Inflammatory macrophage (primary cell): ENCODE results near the gene LILRB3.
"Not testable (repeated sequence)": the region's sequence is repeated elsewhere in the genome, so short reads cannot be mapped to it uniquely, and the experiment has no call there.

ENCODE experiments used
- DNase-seq, 2 donors: peaks; one replicate each; pipeline ENCODE4 v3.0.0-alpha.2; 2020 to 2022

The LILRB3 gene

GRCh38 chr19:54242234-54242633 is 19.4 kb upstream of the LILRB3 start:
- DNase-seq = peak in 1 of 2 donors; percentile 30

DNA sequence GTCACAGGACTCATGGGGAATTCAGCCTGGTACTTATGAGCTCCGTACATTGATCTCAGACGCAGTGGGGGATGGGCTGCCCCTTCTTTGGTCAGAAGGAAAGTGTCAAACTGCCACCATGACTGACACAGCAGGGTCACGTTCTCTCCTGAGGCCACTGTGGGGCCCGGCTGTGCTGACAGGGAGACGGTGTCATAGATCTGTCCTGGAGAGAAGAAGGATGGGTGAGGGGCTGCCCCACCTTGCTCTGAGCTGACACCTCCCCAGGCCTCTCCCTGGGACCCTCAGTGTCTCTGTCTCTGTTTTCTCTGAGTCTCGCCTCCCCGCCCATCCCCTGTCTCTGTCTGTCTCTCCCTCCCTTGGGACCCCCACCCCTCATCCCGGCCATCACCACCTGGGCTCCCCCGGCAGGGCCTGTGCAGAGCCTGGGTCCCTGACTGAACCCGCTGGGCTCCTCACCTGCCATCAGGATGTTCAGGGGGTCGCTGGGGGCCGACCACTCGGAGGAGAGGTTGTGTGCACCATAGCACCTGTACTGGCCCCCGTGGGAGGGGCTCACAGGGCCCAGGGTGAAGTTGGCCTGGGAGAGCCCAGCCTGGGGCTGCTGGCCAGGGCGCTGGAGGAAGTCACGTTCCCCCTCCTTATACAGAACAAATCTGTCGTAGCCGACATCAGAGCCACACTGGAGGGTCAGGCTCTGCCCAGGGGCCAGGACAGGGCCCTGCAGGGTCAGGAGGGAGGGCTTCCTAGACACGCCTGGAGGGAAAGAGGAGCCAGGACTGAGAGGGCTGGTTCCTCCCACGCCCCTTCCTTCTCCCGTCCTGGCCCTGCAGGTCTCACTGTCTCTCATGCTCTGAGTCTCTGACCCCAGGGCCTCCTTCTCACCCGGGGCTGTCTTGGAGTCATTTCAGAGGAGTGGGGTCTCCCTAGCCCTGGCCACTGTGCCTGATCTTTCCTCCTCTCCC is 17.8 kb upstream of the LILRB3 start:
- not testable (repeated sequence) for DNase-seq

DNA sequence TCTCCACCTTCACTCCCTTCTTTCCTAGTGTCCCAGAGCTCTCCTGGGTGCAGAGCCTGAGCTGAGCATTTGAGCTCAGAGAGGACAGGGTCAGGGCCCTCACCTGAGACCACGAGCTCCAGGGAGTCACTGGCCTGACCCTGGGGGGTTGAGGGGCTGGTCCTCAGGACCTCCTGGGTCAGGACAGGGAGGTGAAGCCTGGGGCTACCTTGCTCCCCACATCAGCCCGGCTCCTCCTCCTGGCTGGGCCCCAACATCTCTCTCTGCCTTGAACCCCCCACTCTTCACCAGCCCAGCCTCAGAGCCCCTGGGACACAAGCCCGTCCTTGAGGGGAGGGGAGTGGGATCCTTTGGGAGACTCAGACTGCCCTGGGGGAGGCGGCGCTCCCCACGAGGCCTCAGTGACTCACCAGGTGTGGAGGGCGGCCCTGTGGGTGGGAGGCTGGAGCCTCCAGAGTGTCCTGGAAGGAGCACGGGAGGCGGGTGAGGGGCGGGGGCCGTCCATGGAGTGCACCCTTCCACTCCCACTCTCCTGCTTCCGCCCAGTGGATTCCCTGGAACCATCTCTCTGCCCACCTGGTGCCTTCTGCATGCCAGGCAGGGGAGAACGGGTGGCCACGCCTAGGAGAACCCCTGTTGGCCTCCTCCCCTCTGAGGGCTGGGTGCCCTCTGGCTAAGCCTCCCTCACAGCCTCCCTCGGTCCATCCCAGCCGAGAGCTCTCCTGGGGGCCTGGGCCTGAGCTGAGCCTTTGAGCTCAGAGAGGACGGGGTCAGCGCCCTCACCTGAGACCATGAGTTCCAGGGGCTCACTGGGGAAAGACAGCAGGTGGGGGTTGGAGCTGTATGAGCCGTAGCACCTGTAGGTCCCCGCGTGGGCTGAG is 16.9 kb upstream of the LILRB3 start:
- not testable (repeated sequence) for DNase-seq

DNA sequence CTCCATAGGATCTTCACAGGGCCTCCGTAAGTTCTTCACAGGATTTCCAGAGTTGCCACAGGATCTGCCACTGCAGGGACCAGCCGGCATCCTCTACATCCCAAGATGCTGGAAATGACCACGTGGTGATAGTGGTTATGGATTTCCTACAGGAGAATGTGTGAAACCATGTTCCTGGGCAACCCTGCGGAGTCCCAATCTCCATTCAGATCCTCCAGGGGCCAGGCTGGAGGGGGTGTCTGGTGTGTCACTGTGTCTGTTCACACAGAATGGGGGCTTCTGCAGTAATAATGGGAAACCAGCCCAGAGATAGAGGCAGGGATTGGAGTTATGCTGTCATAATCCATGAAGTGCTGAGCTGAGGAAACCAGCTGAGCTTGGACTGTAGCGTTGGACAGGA is 11.1 kb upstream of the LILRB3 start:
- no peak for DNase-seq

- DNase-seq = peak; percentile 69 to 88
Observed at GRCh38 chr19:54231077-54231931, 8.5 kb upstream of the LILRB3 start.

GRCh38 chr19:54230031-54230430 is 7.2 kb upstream of the LILRB3 start:
- no peak for DNase-seq

DNA sequence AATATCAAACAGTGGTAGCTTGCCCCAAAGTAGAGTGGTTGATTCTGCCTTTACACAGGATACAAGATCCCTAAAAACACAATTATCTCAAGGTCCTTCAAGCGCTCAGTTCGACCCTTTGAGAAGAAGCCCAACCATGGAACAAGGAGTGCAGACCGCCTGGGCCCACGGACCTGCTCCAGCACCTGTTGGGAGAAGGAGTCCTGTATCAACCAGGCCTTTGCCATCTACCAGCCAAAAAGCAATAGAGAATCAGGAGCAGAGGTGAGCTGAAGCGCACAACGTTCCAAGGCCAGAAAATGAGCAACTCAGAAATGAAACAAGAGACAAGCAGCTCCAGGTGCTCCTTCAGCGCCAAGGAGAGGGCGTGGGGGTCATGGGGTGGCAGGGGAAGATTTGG is 6.3 kb upstream of the LILRB3 start:
- DNase-seq = no peak

DNA sequence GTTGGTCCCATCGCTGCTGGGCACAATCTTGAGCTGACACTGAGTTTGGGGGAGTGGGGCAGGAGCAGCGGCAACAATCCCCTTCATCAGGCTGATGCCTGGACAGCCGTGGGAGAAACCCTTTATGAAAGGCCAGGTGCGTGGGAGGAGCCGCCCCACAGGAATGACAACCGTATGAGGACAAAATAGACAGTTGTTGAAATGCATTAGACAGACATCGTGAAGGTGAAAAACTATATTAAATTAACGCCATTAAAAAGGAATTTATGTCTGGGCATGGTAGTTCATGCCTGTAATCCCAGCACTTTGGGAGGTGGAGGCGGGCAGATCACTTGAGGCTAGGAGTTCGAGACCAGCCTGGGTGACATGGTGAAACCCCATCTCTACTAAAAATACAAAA is 1.8 kb upstream of the LILRB3 start:
- DNase-seq = not testable (repeated sequence)

DNA sequence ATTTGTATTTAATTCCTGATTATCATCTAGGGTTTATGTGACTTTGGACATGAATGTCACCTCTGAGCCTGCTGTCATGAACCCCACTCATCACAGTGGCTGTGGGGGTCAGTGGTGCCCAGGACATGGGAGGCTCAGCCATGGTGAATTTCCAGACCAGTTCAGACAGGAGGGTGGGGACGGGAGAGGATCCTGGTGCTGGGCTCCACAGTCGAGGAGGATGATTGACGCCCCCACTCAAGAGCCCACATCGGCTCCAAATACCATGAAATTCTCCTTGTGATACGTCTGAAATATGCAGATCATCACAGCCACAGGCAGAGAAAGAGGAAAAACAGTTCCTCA is 1.1 kb upstream of the LILRB3 start:
- peak in 1 of 2 donors; percentile 34 for DNase-seq

- DNase-seq = peak in 1 of 2 donors; percentile 15
Observed at GRCh38 chr19:54223277-54223936, 600 bp upstream of the LILRB3 start.

GRCh38 chr19:54221947-54222346 is 860 bp downstream of the LILRB3 start:
- not testable (repeated sequence) for DNase-seq

- DNase-seq = not testable (repeated sequence)
Observed at GRCh38 chr19:54219702-54220101, 3.1 kb downstream of the LILRB3 start.

GRCh38 chr19:54218960-54219661 is 3.7 kb downstream of the LILRB3 start:
- no peak for DNase-seq

- DNase-seq = no peak
Observed at GRCh38 chr19:54218259-54218658, 4.5 kb downstream of the LILRB3 start.

DNA sequence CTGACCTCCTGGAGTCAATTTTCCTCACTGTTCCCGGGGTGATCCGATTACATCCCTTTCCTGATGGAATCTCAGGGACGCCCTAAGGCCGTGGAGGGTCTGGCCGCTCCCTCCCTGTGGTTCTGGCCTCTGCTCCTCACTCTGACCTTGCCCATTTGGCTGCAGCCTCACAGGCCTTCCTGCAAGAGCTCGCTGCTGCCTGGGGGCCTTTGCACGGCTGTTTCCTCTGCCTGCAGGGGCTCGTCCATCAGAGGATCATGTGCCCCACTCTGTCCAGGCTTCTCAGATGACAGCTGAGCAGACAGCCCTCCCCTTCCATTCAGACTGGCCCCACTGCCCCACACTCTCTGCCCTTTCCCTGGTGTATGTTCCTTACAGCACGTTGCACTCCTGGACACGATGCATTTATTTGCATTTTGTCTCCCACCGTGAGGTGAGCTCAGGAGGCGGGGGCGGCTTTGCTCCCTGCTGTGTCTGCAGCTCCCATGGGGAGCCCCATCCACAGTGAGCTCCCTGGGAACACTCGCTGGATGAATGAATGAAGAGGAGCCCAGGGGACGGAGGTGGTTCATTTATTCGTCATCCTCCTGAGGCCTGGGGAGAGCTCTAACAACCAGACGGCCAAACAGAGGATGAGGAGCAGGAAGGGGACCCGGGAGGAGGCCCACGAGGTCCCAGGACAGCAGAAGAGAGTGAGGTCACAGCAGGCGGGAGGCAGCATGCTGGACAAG is 5.1 kb downstream of the LILRB3 start:
- DNase-seq = not testable (repeated sequence)

DNA sequence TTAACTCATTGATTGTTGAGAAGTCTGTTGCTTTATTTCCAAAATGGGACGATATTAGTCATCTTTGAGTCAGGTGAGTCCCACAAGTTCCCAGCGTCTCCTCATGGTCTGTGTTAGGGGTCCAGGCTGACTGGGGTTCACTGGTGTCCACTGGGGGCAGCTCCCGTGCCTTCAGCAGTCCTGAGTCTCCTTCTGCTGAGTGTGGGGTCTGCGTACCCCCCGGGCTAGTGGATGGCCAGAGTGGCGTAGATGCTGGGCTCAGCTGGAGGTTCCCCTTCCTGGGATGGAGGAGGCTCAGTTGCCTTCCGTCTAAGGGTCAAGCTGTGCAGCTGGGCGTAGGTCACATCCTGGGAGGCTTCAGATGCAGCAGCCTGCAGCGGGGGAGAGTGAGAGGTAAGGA is 5.9 kb downstream of the LILRB3 start:
- DNase-seq = no peak

DNA sequence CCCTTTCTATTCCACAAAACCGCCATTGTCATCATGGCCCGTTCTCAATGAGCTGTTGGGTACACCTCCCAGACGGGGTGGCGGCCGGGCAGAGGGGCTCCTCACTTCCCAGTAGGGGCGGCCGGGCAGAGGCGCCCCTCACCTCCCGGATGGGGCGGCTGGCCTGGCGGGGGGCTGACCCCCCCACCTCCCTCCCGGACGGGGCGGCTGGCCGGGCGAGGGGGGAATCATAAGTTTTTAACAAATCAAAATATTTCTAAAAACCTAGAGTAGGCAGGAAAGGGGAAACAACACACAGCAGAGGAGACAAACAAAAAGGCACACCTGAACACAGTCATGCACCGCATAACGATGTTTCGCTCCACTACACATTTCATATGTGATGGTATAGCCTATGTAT is 8.1 kb downstream of the LILRB3 start:
- DNase-seq = not testable (repeated sequence)

DNA sequence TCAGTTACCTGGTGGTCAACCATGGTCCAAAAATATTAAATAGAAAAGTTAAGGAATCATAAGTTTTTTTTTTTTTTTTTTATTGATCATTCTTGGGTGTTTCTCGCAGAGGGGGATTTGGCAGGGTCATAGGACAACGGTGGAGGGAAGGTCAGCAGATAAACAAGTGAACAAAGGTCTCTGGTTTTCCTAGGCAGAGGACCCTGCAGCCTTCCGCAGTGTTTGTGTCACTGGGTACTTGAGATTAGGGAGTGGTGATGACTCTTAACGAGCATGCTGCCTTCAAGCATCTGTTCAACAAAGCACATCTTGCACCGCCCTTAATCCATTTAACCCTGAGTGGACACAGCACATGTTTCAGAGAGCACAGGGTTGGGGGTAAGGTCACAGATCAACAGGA is 8.6 kb downstream of the LILRB3 start:
- not testable (repeated sequence) for DNase-seq

DNA sequence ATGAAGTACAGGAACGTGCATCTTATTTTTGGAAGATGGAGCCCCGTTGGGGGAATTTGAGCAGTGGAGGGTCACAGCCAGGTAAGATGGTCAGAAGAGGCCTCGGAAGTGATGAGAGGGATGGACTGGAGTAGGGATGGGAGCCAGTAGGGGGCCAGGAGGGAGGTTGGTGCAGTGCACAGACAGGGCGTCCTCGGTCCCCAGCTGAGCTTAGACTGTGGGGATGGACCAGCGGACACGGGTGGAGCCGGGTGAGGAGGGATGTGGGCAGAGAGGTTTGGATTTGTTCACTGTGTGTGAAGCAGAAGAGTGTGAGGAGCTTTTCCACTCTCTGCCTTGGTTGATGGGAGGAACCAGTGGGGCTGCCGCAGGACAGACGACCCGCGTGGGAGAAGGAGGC is 11.6 kb downstream of the LILRB3 start:
- DNase-seq = peak in 1 of 2 donors; percentile 10

DNA sequence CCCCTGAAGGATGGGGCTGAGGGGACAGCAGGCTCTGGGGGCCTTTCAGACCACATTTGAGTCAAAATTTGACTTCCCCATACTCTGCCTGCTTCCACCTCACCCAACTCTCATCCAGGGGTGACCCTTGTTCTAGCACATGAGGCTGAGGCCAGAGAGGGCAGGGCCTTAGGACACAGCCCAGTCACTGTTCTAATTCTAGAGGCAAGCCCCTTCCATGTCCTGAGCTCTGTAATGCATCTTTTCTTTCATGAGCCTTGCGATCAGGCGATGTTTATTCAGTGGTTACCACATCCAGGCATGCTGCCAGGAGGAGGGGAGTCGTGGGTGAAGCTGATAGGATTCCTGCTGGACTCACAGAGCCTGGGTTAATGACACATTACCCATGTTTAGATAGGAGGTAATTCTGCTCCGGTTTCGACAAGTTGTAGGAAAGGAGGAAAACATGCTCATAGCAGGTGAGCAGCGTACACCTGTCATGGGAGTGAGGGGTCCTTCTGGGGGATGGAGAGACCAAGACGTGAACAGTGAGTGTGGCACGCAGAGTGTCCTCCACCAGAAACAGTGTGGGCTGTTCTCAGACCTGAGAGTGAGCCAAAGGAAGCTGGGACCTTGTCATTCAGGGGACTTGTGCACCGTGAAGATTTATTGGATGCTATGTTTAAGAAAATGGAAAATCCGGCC is 12.9 kb downstream of the LILRB3 start:
- peak; percentile 96 to 97 for DNase-seq
